ENCODE data around the gene GALNTL6. TPM values are rescaled to one million over a fixed set of nuclear protein-coding genes. Genes with fewer than 3 reads are reported as not detected.

The GALNTL6 gene
- polyA plus RNA-seq, 1 donor (not counting 4 experiments of a cell fraction or from before 2014, with no cell fraction given) = not detected

DNA sequence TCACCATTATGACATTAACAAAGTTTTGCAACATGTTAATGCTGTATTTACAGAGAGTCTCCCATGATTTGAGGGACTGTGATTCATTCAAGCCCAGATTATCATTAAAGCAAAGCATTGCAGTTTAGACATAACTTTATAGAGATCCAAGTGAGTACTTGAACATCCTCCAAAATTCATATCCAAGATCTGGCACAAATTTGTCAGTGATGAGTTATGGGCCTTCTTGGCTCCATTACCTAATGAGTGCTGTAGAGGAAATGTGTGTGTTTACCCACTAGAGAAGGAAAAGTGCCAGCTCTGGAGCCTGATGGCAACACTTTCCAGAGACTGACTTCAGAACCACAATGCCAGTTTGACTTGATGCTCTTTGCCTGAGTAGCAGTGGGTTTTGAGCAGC is 432.3 kb downstream of the GALNTL6 start:
- H3K9me3 ChIP-seq (ENCODE audit: control insufficient read depth, low read depth, low read length) = no peaks in the 10 kb centered on the region
- no peaks in the 10 kb centered on the region for H4K20me1 ChIP-seq (ENCODE audit: control insufficient read depth, extremely low read depth, insufficient read depth, low read length)
- dilution Hi-C loops (cut with MboI; ENCODE audit: extremely low pct_ligation_motif_present, low sequenced_read_pairs) = no loop called here
- no peaks in the 10 kb centered on the region for H3K27me3 ChIP-seq (ENCODE audit: control insufficient read depth, extremely low read depth, insufficient read depth, low read length)
- FAIRE-seq = no peak
- no peak overlapping the region for H3K9ac ChIP-seq (ENCODE audit: control insufficient read depth, extremely low read depth, insufficient read depth, low read length)
- TF ChIP-seq EZH2 (IDR thresholded peaks at IDR 0.05; ENCODE audit: low read length) = no peak
- TF ChIP-seq, protein P1, sequence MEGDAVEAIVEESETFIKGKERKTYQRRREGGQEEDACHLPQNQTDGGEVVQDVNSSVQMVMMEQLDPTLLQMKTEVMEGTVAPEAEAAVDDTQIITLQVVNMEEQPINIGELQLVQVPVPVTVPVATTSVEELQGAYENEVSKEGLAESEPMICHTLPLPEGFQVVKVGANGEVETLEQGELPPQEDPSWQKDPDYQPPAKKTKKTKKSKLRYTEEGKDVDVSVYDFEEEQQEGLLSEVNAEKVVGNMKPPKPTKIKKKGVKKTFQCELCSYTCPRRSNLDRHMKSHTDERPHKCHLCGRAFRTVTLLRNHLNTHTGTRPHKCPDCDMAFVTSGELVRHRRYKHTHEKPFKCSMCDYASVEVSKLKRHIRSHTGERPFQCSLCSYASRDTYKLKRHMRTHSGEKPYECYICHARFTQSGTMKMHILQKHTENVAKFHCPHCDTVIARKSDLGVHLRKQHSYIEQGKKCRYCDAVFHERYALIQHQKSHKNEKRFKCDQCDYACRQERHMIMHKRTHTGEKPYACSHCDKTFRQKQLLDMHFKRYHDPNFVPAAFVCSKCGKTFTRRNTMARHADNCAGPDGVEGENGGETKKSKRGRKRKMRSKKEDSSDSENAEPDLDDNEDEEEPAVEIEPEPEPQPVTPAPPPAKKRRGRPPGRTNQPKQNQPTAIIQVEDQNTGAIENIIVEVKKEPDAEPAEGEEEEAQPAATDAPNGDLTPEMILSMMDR (optimal IDR thresholded peaks at IDR 0.05 in 1 of 3, IDR thresholded peaks at IDR 0.05 in 1 of 3, conservative IDR thresholded peaks at IDR 0.05 in 1 of 3; ENCODE audit: extremely low read depth in 1 of 3, insufficient read depth in 2 of 3, low read length in 3 of 3) = no peak
- H3K36me3 ChIP-seq (ENCODE audit: control insufficient read depth in 2 of 2, extremely low read depth in 1 of 2, insufficient read depth in 2 of 2, low read length in 2 of 2) = no peaks in the 10 kb centered on the region
- H3K4me1 ChIP-seq (ENCODE audit: control insufficient read depth, extremely low read depth, insufficient read depth, low read length) = no peaks in the 10 kb centered on the region
- H3K4me3 ChIP-seq (ENCODE audit: control insufficient read depth in 2 of 3, extremely low read depth in 1 of 3, insufficient read depth in 2 of 3, low read depth in 1 of 3, low read length in 3 of 3) = no peak overlapping the region
- no peak overlapping the region for H2AFZ ChIP-seq (ENCODE audit: control insufficient read depth, low read length)
- no peak overlapping the region for H3K27ac ChIP-seq (ENCODE audit: control insufficient read depth, insufficient read depth, low read length)
- DNase-seq (ENCODE audit: low read depth, low spot score) = no peak
- H3K9me1 ChIP-seq (ENCODE audit: control insufficient read depth, extremely low read depth, insufficient read depth, low read length) = no peaks in the 10 kb centered on the region
- no peaks in the 10 kb centered on the region for H3K79me2 ChIP-seq (ENCODE audit: control insufficient read depth, insufficient read depth, low read length)
- H3K4me2 ChIP-seq (ENCODE audit: control insufficient read depth, extremely low read depth, insufficient read depth, low read depth, low read length) = no peak overlapping the region

DNA sequence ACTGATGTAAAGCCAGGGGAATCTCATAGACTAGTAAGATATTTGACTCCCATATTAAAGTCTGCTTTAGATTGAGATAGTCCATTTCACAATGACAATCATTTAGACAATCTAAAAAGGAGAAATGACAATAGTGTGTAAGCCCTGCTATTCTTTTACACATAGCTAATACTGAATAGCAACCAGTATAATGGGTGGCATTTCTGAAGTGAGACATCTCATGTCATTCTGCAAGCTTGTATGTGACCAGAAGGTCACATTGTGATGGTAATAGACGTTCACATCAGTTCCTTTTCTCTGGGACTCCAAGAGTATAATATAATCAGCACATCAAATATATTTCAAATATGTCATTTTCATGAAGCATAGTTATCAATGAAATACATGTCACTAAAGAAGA is 440.2 kb downstream of the GALNTL6 start:
- TF ChIP-seq, protein P1 (optimal IDR thresholded peaks at IDR 0.05 in 1 of 3, IDR thresholded peaks at IDR 0.05 in 1 of 3, conservative IDR thresholded peaks at IDR 0.05 in 1 of 3; ENCODE audit: extremely low read depth in 1 of 3, insufficient read depth in 2 of 3, low read length in 3 of 3) = no peak
- no peak for TF ChIP-seq EZH2 (IDR thresholded peaks at IDR 0.05; ENCODE audit: low read length)
- DNase-seq (ENCODE audit: low read depth, low spot score) = no peak
- Histone ChIP-seq H3K4me3 (ENCODE audit: control insufficient read depth in 2 of 3, extremely low read depth in 1 of 3, insufficient read depth in 2 of 3, low read depth in 1 of 3, low read length in 3 of 3) (no peak overlapping the region), H3K4me1 (ENCODE audit: control insufficient read depth, extremely low read depth, insufficient read depth, low read length) (no peaks in the 10 kb centered on the region), H3K27ac (ENCODE audit: control insufficient read depth, insufficient read depth, low read length) (no peak overlapping the region), H3K9me3 (ENCODE audit: control insufficient read depth, low read depth, low read length) (no peaks in the 10 kb centered on the region), H4K20me1 (ENCODE audit: control insufficient read depth, extremely low read depth, insufficient read depth, low read length) (no peaks in the 10 kb centered on the region), H3K36me3 (ENCODE audit: control insufficient read depth in 2 of 2, extremely low read depth in 1 of 2, insufficient read depth in 2 of 2, low read length in 2 of 2) (no peaks in the 10 kb centered on the region), H3K27me3 (ENCODE audit: control insufficient read depth, extremely low read depth, insufficient read depth, low read length) (no peaks in the 10 kb centered on the region), H3K79me2 (ENCODE audit: control insufficient read depth, insufficient read depth, low read length) (no peaks in the 10 kb centered on the region), H3K9me1 (ENCODE audit: control insufficient read depth, extremely low read depth, insufficient read depth, low read length) (no peaks in the 10 kb centered on the region), H3K9ac (ENCODE audit: control insufficient read depth, extremely low read depth, insufficient read depth, low read length) (no peak overlapping the region), H3K4me2 (ENCODE audit: control insufficient read depth, extremely low read depth, insufficient read depth, low read depth, low read length) (no peak overlapping the region), H2AFZ (ENCODE audit: control insufficient read depth, low read length) (no peak overlapping the region)
- dilution Hi-C loops (cut with MboI; ENCODE audit: extremely low pct_ligation_motif_present, low sequenced_read_pairs) = no loop called here
- no peak for FAIRE-seq

Measured in keratinocyte (primary cell).